ENCODE data around the gene TRAF3.

Gene TRAF3

GRCh38 chr14:102817942-102818940 is 41.0 kb downstream of the TRAF3 start:
- no peaks in the 10 kb centered on the region for H3K79me1 ChIP-seq (ENCODE audit: low read length)

GRCh38 chr14:102819176-102819628 is 42.0 kb downstream of the TRAF3 start:
- Histone ChIP-seq H4K8ac (ENCODE audit: low read depth, low read length) (no peak overlapping the region), H3K4ac (ENCODE audit: low read depth, low read length) (no peak overlapping the region), H3K4me3 (ENCODE audit: low read length) (no peak overlapping the region), H2BK15ac (replicated peaks; ENCODE audit: low read depth) (no peak overlapping the region), H3K9ac (ENCODE audit: low read length) (no peak overlapping the region), H2AK5ac (ENCODE audit: low read length) (no peak overlapping the region), H3K27me3 (ENCODE audit: insufficient read depth, low read length, poor library complexity) (no peaks in the 10 kb centered on the region), H3K36me3 (ENCODE audit: control insufficient read depth, insufficient read depth, low read length) (no peaks in the 10 kb centered on the region), H2BK5ac (ENCODE audit: low read length) (no peak overlapping the region), H3K4me2 (ENCODE audit: low read length) (no peak overlapping the region), H3K27ac (ENCODE audit: low read depth, low read length) (no peak overlapping the region), H3K79me2 (ENCODE audit: control insufficient read depth, insufficient read depth, low read length) (peaks cover 2% of the 10 kb centered on the region), H2BK120ac (ENCODE audit: low read depth, low read length) (no peak overlapping the region), H4K5ac (ENCODE audit: low read length) (no peak overlapping the region), H3K4me1 (ENCODE audit: control insufficient read depth, low read depth, low read length) (peaks cover 2% of the 10 kb centered on the region), H3K23ac (ENCODE audit: low read length) (peak overlapping the region; percentile 48), H3K56ac (ENCODE audit: low read length) (no peak overlapping the region), H3K18ac (ENCODE audit: low read length) (no peak overlapping the region), H3K79me1 (ENCODE audit: low read length) (no peaks in the 10 kb centered on the region)
- WGBS (ENCODE audit: extremely low coverage, insufficient coverage, low lambda C conversion rate): no CpG with 5 or more reads among the region's 9 CpGs
- no peak for DNase-seq

More at GRCh38 chr14:102817942-102818940, 41.0 kb downstream of the TRAF3 start:
- H3K27ac ChIP-seq (ENCODE audit: low read depth, low read length): no peak overlapping the region
- H3K36me3 ChIP-seq (ENCODE audit: control insufficient read depth, insufficient read depth, low read length): no peaks in the 10 kb centered on the region
- no peak overlapping the region for H2BK15ac ChIP-seq (replicated peaks; ENCODE audit: low read depth)
- no peak overlapping the region for H3K18ac ChIP-seq (ENCODE audit: low read length)
- H3K23ac ChIP-seq (ENCODE audit: low read length): no peak overlapping the region
- H4K5ac ChIP-seq (ENCODE audit: low read length): no peak overlapping the region
- no peak overlapping the region for H3K4me2 ChIP-seq (ENCODE audit: low read length)
- H3K9ac ChIP-seq (ENCODE audit: low read length): no peak overlapping the region
- H4K8ac ChIP-seq (ENCODE audit: low read depth, low read length): no peak overlapping the region
- no peaks in the 10 kb centered on the region for H3K27me3 ChIP-seq (ENCODE audit: insufficient read depth, low read length, poor library complexity)
- H2BK120ac ChIP-seq (ENCODE audit: low read depth, low read length): no peak overlapping the region
- H3K56ac ChIP-seq (ENCODE audit: low read length): no peak overlapping the region
- WGBS (ENCODE audit: extremely low coverage, insufficient coverage, low lambda C conversion rate): no CpG with 5 or more reads among the region's 10 CpGs
- H3K4ac ChIP-seq (ENCODE audit: low read depth, low read length): no peak overlapping the region
- H3K4me3 ChIP-seq (ENCODE audit: low read length): no peak overlapping the region
- no peaks in the 10 kb centered on the region for H3K79me2 ChIP-seq (ENCODE audit: control insufficient read depth, insufficient read depth, low read length)
- DNase-seq: no peak
- peaks cover 2% of the 10 kb centered on the region for H3K4me1 ChIP-seq (ENCODE audit: control insufficient read depth, low read depth, low read length)
- no peak overlapping the region for H2BK5ac ChIP-seq (ENCODE audit: low read length)
- H2AK5ac ChIP-seq (ENCODE audit: low read length): no peak overlapping the region

GRCh38 chr14:102819747-102820330 is 42.6 kb downstream of the TRAF3 start:
- no CpG with 5 or more reads among the region's 15 CpGs for WGBS (ENCODE audit: extremely low coverage, insufficient coverage, low lambda C conversion rate)
- H3K4me3 ChIP-seq (ENCODE audit: low read length): no peak overlapping the region
- H3K27ac ChIP-seq (ENCODE audit: low read depth, low read length): no peak overlapping the region

GRCh38 chr14:102821252-102821651 is 44.0 kb downstream of the TRAF3 start:
- Histone ChIP-seq H3K18ac (ENCODE audit: low read length) (no peak overlapping the region), H3K4ac (ENCODE audit: low read depth, low read length) (no peak overlapping the region), H3K56ac (ENCODE audit: low read length) (no peak overlapping the region), H3K27ac (ENCODE audit: low read depth, low read length) (no peak overlapping the region), H3K4me2 (ENCODE audit: low read length) (no peak overlapping the region), H3K27me3 (ENCODE audit: insufficient read depth, low read length, poor library complexity) (no peaks in the 10 kb centered on the region), H3K79me1 (ENCODE audit: low read length) (no peaks in the 10 kb centered on the region), H4K5ac (ENCODE audit: low read length) (no peak overlapping the region), H3K9ac (ENCODE audit: low read length) (no peak overlapping the region), H3K4me3 (ENCODE audit: low read length) (no peak overlapping the region), H3K23ac (ENCODE audit: low read length) (no peak overlapping the region), H2BK120ac (ENCODE audit: low read depth, low read length) (no peak overlapping the region), H3K4me1 (ENCODE audit: control insufficient read depth, low read depth, low read length) (peaks cover 2% of the 10 kb centered on the region), H3K36me3 (ENCODE audit: control insufficient read depth, insufficient read depth, low read length) (no peaks in the 10 kb centered on the region), H4K8ac (ENCODE audit: low read depth, low read length) (no peak overlapping the region), H2BK15ac (replicated peaks; ENCODE audit: low read depth) (no peak overlapping the region), H3K79me2 (ENCODE audit: control insufficient read depth, insufficient read depth, low read length) (peaks cover 2% of the 10 kb centered on the region), H2BK5ac (ENCODE audit: low read length) (no peak overlapping the region), H2AK5ac (ENCODE audit: low read length) (no peak overlapping the region)
- WGBS (ENCODE audit: extremely low coverage, insufficient coverage, low lambda C conversion rate): 100% methylated on average over 1 of the region's 5 CpGs
- DNase-seq: no peak

More at GRCh38 chr14:102819747-102820330, 42.6 kb downstream of the TRAF3 start:
- no peak overlapping the region for H3K18ac ChIP-seq (ENCODE audit: low read length)
- H3K56ac ChIP-seq (ENCODE audit: low read length): no peak overlapping the region
- no peak overlapping the region for H3K9ac ChIP-seq (ENCODE audit: low read length)
- no peak overlapping the region for H3K23ac ChIP-seq (ENCODE audit: low read length)
- H2BK5ac ChIP-seq (ENCODE audit: low read length): no peak overlapping the region
- no peaks in the 10 kb centered on the region for H3K36me3 ChIP-seq (ENCODE audit: control insufficient read depth, insufficient read depth, low read length)
- H2BK15ac ChIP-seq (replicated peaks; ENCODE audit: low read depth): no peak overlapping the region
- H3K79me2 ChIP-seq (ENCODE audit: control insufficient read depth, insufficient read depth, low read length): peaks cover 2% of the 10 kb centered on the region
- no peaks in the 10 kb centered on the region for H3K27me3 ChIP-seq (ENCODE audit: insufficient read depth, low read length, poor library complexity)
- H4K5ac ChIP-seq (ENCODE audit: low read length): no peak overlapping the region
- no peak overlapping the region for H3K4me2 ChIP-seq (ENCODE audit: low read length)
- H4K8ac ChIP-seq (ENCODE audit: low read depth, low read length): no peak overlapping the region
- no peaks in the 10 kb centered on the region for H3K79me1 ChIP-seq (ENCODE audit: low read length)
- no peak for DNase-seq
- H3K4me1 ChIP-seq (ENCODE audit: control insufficient read depth, low read depth, low read length): peaks cover 2% of the 10 kb centered on the region
- no peak overlapping the region for H2AK5ac ChIP-seq (ENCODE audit: low read length)
- no peak overlapping the region for H2BK120ac ChIP-seq (ENCODE audit: low read depth, low read length)
- H3K4ac ChIP-seq (ENCODE audit: low read depth, low read length): no peak overlapping the region

GRCh38 chr14:102822311-102822863 is 45.1 kb downstream of the TRAF3 start:
- Histone ChIP-seq H3K4me1 (ENCODE audit: control insufficient read depth, low read depth, low read length) (peaks cover 2% of the 10 kb centered on the region), H3K27me3 (ENCODE audit: insufficient read depth, low read length, poor library complexity) (no peaks in the 10 kb centered on the region), H3K23ac (ENCODE audit: low read length) (no peak overlapping the region), H2BK15ac (replicated peaks; ENCODE audit: low read depth) (no peak overlapping the region), H3K4me3 (ENCODE audit: low read length) (no peak overlapping the region), H4K8ac (ENCODE audit: low read depth, low read length) (no peak overlapping the region), H3K9ac (ENCODE audit: low read length) (no peak overlapping the region), H3K36me3 (ENCODE audit: control insufficient read depth, insufficient read depth, low read length) (no peaks in the 10 kb centered on the region), H3K27ac (ENCODE audit: low read depth, low read length) (no peak overlapping the region), H2BK5ac (ENCODE audit: low read length) (no peak overlapping the region), H2AK5ac (ENCODE audit: low read length) (no peak overlapping the region), H3K79me2 (ENCODE audit: control insufficient read depth, insufficient read depth, low read length) (peaks cover 2% of the 10 kb centered on the region), H3K4me2 (ENCODE audit: low read length) (no peak overlapping the region), H4K5ac (ENCODE audit: low read length) (no peak overlapping the region), H2BK120ac (ENCODE audit: low read depth, low read length) (no peak overlapping the region), H3K4ac (ENCODE audit: low read depth, low read length) (no peak overlapping the region), H3K79me1 (ENCODE audit: low read length) (no peaks in the 10 kb centered on the region), H3K56ac (ENCODE audit: low read length) (no peak overlapping the region), H3K18ac (ENCODE audit: low read length) (no peak overlapping the region)
- no CpG with 5 or more reads among the region's 10 CpGs for WGBS (ENCODE audit: extremely low coverage, insufficient coverage, low lambda C conversion rate)
- DNase-seq: no peak
